ENCODE measurements around the gene PCP4. TPM values are rescaled to one million over a fixed set of nuclear protein-coding genes. Genes with fewer than 3 reads are reported as not detected.

Gene PCP4
- total RNA-seq, 1 donor from 2014 or later, result not detected

DNA sequence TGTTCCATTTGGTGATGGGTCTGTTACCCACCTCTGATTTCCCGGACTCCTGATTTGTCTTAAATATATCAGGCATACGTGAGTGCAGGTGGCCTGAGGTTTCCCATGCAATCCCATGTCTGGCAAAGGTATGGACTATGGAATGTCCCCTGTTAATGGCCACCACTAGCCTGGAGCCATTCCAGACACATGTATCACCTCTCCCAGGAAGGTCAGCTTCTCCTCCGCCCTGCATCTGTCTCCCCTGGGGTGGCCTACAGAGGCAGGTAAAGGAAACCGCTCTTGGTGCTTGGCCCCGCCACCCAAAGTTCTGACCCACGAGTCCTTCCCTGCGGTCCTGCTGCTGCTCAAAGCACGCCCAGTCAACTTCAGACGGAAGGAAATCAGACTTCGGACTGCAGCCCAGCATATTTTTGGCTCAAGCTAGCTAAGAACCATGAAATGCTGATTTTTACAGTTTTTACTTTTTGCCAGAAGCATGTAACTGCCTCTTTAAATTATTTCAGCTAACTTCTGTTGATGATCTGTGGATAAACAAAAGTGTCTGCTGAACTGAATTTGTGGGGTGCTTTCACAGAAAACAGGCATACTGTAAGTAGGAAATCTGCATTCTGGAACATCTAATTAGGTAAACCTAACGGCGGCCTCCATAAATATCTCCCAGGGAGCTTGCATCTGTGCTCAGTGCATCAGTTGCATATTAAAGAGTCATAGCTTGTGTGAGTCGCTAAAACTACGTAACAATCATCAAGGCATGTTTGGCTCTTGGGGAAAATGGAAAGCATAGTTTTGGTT, 105.9 kb downstream of the PCP4 start:
- FAIRE-seq, result no peak
- DNase-seq (ENCODE audit: low read depth), result no peak
- Histone ChIP-seq H3K4me3 (ENCODE audit: low read depth, low read length) (no peak overlapping the region), H3K36me3 (ENCODE audit: control insufficient read depth, insufficient read depth, low read length) (no peaks in the 10 kb centered on the region), H3K27me3 (ENCODE audit: control insufficient read depth, insufficient read depth, low read length) (no peaks in the 10 kb centered on the region)
- TF ChIP-seq, protein P1, sequence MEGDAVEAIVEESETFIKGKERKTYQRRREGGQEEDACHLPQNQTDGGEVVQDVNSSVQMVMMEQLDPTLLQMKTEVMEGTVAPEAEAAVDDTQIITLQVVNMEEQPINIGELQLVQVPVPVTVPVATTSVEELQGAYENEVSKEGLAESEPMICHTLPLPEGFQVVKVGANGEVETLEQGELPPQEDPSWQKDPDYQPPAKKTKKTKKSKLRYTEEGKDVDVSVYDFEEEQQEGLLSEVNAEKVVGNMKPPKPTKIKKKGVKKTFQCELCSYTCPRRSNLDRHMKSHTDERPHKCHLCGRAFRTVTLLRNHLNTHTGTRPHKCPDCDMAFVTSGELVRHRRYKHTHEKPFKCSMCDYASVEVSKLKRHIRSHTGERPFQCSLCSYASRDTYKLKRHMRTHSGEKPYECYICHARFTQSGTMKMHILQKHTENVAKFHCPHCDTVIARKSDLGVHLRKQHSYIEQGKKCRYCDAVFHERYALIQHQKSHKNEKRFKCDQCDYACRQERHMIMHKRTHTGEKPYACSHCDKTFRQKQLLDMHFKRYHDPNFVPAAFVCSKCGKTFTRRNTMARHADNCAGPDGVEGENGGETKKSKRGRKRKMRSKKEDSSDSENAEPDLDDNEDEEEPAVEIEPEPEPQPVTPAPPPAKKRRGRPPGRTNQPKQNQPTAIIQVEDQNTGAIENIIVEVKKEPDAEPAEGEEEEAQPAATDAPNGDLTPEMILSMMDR (IDR thresholded peaks at IDR 0.05; ENCODE audit: insufficient read depth, low read length, severe bottlenecking), result no peak

DNA sequence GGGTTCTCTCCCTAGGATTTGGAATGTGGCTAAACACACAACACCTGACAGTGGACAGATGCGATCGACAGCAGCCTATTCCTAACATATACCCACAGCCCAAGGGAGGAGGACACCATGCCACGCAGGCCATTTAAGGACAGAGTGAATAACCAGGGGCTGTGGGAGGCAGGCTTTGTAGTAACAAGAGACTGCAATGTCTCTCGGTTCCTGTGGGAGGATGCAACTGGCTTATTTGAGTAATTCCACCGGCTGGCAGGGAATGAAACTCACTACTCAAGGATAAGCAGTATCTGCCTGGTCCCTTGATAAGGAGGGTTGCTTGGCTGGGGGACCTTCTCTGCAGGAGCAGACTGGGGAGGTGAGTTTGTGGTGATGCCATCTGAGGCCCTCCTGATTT, 109.6 kb downstream of the PCP4 start:
- FAIRE-seq (no peak), DNase-seq (ENCODE audit: low read depth) (no peak)
- no peak overlapping the region for H3K4me3 ChIP-seq (ENCODE audit: low read depth, low read length)
- TF ChIP-seq, protein P1 (IDR thresholded peaks at IDR 0.05; ENCODE audit: insufficient read depth, low read length, severe bottlenecking), result no peak
- H3K27me3 ChIP-seq (ENCODE audit: control insufficient read depth, insufficient read depth, low read length), result no peaks in the 10 kb centered on the region
- H3K36me3 ChIP-seq (ENCODE audit: control insufficient read depth, insufficient read depth, low read length), result no peaks in the 10 kb centered on the region

Other genes starting within 250 kb of the PCP4 start
- not detected in 2 replicates for gene IGSF5, start 122.3 kb upstream of the PCP4 start, total RNA-seq